Liver (tissue), 3 donors: ENCODE results near the gene CCR8.

Experiments
- EGR1 ChIP-seq, 2 donors: IDR thresholded peaks; 2 replicates each; pipeline ENCODE4 v1.6.1; 2016 to 2018; ENCODE audit warnings: antibody characterized with exemption in 2 of 2, low read depth in 2 of 2
- GABPA ChIP-seq, 2 donors: IDR thresholded peaks in 1 of 2; conservative IDR thresholded peaks in 1 of 2; 2 replicates each; pipeline ENCODE4 v1.6.1; 2016; ENCODE audit warnings: antibody characterized with exemption in 2 of 2, mild to moderate bottlenecking in 1 of 2, moderate library complexity in 1 of 2
- HNF4A ChIP-seq, 2 donors: conservative IDR thresholded peaks; 2 replicates each; pipeline ENCODE4 v1.6.1; 2016; ENCODE audit warnings: antibody characterized with exemption in 2 of 2, mild to moderate bottlenecking in 2 of 2
- JUND ChIP-seq, 2 donors: IDR thresholded peaks; 2 replicates each; pipeline ENCODE4 v1.6.1; 2016; ENCODE audit warnings: antibody characterized with exemption in 2 of 2
- RAD21 ChIP-seq, 2 donors: IDR thresholded peaks; 2 replicates each; pipeline ENCODE4 v1.6.1; 2016; ENCODE audit warnings: antibody characterized with exemption in 2 of 2, mild to moderate bottlenecking in 2 of 2
- SP1 ChIP-seq: IDR thresholded peaks from 2 replicates; pipeline ENCODE4 v1.6.1; 2018; ENCODE audit warnings: antibody characterized with exemption, mild to moderate bottlenecking
- YY1 ChIP-seq: IDR thresholded peaks from 2 replicates; pipeline ENCODE4 v1.6.1; 2016; ENCODE audit warnings: antibody characterized with exemption, mild to moderate bottlenecking
- TF ChIP-seq, protein P1 (sequence below): fragments of 150-350 bp; IDR thresholded peaks from 2 replicates; pipeline ENCODE4 v1.5.1; 2017; ENCODE audit warnings: improper control_type of control experiment, low read depth, low read length; ENCODE audit not compliant: missing input control
- TF ChIP-seq, protein P2 (sequence below): IDR thresholded peaks from 2 replicates; pipeline ENCODE4 v1.6.1; 2016; ENCODE audit warnings: antibody characterized with exemption
- TF ChIP-seq, protein P3 (sequence below): IDR thresholded peaks from 2 replicates; pipeline ENCODE4 v1.6.1; 2016; ENCODE audit warnings: antibody characterized with exemption
- TF ChIP-seq, protein P4 (sequence below): IDR thresholded peaks from 2 replicates; pipeline ENCODE4 v1.6.1; 2016; ENCODE audit warnings: antibody characterized with exemption
- donor health status: healthy.
- donor health status: healthy.

DNA sequence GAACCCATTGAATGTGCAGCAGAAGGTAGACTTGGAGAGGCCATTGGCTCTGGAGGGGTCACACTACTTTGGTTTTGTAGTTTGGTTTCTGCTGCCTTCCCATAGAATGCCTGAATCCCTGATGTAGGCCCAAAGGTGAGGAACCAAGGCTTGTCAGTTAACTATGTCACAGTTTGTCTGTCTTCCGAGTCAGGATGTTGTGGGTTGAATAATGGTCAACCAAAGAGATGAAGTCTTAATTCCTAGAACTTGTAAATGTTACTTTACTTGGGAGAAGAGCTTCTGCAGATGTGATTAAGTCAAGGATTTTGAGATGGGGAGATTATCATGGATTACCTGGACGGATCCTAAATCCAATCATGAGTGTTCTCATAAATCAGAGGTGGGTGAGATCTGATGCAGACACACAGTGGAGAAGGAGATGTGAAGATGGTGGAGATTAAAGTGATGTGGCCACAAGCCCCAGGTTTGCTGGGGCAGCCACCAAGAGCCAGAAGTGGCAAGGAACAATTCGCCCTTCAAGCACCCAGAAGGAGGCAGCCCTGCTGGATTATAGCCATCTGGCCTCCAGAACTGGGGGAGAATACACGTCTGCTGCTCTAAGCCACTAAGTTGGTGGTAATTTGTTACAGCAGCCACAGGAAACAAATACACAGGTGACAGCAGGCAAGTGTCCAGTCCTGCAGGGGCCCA lies 2.3 kb upstream of the CCR8 start:
- TF ChIP-seq HNF4A (conservative IDR thresholded peaks at IDR 0.05), result no peak
- TF ChIP-seq, protein P1, sequence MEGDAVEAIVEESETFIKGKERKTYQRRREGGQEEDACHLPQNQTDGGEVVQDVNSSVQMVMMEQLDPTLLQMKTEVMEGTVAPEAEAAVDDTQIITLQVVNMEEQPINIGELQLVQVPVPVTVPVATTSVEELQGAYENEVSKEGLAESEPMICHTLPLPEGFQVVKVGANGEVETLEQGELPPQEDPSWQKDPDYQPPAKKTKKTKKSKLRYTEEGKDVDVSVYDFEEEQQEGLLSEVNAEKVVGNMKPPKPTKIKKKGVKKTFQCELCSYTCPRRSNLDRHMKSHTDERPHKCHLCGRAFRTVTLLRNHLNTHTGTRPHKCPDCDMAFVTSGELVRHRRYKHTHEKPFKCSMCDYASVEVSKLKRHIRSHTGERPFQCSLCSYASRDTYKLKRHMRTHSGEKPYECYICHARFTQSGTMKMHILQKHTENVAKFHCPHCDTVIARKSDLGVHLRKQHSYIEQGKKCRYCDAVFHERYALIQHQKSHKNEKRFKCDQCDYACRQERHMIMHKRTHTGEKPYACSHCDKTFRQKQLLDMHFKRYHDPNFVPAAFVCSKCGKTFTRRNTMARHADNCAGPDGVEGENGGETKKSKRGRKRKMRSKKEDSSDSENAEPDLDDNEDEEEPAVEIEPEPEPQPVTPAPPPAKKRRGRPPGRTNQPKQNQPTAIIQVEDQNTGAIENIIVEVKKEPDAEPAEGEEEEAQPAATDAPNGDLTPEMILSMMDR, result no peak
- TF ChIP-seq SP1, result no peak
- TF ChIP-seq, protein P2, sequence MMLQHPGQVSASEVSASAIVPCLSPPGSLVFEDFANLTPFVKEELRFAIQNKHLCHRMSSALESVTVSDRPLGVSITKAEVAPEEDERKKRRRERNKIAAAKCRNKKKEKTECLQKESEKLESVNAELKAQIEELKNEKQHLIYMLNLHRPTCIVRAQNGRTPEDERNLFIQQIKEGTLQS, result no peak
- no peak for TF ChIP-seq YY1
- no peak for TF ChIP-seq GABPA (IDR thresholded peaks at IDR 0.05 in 1 of 2, conservative IDR thresholded peaks at IDR 0.05 in 1 of 2)
- no peak for TF ChIP-seq RAD21 (IDR thresholded peaks at IDR 0.05)
- TF ChIP-seq JUND (IDR thresholded peaks at IDR 0.05), result no peak
- TF ChIP-seq EGR1 (IDR thresholded peaks at IDR 0.05; ENCODE audit: low read depth in 2 of 2), result no peak
- TF ChIP-seq, protein P3, sequence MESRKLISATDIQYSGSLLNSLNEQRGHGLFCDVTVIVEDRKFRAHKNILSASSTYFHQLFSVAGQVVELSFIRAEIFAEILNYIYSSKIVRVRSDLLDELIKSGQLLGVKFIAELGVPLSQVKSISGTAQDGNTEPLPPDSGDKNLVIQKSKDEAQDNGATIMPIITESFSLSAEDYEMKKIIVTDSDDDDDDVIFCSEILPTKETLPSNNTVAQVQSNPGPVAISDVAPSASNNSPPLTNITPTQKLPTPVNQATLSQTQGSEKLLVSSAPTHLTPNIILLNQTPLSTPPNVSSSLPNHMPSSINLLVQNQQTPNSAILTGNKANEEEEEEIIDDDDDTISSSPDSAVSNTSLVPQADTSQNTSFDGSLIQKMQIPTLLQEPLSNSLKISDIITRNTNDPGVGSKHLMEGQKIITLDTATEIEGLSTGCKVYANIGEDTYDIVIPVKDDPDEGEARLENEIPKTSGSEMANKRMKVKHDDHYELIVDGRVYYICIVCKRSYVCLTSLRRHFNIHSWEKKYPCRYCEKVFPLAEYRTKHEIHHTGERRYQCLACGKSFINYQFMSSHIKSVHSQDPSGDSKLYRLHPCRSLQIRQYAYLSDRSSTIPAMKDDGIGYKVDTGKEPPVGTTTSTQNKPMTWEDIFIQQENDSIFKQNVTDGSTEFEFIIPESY, result no peak
- TF ChIP-seq, protein P4, sequence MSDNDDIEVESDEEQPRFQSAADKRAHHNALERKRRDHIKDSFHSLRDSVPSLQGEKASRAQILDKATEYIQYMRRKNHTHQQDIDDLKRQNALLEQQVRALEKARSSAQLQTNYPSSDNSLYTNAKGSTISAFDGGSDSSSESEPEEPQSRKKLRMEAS, result no peak
